Measurements from ENCODE around the gene CACTIN. TPM values are rescaled to one million over a fixed set of nuclear protein-coding genes. Genes with fewer than 3 reads are reported as not detected.

CACTIN gene
- polyA plus RNA-seq, 1 donor (not counting 4 experiments of a cell fraction or from before 2014, with no cell fraction given), result 10.8 TPM

DNA sequence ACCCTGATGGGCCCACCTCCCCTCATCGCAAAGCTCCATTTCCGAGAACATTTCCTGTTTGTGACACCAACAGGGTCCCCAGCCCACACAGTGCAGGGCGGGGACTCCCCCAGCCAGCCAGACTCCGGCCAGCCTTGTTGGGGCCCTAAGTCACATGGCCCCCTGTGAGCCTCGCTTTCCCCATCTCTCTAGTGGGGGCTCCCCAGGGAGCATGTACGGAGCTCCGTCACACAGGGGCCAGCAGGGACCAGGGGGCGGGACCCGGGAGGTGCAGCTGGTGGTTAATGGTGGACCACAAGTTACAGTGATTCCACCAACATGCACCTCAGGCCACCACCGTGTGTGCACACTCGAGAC, 21.6 kb downstream of the CACTIN start:
- Histone ChIP-seq H3K9me1 (ENCODE audit: control insufficient read depth, extremely low read depth, insufficient read depth, low read length) (no peaks in the 10 kb centered on the region), H3K27ac (ENCODE audit: control insufficient read depth, insufficient read depth, low read length) (no peak overlapping the region), H3K4me1 (ENCODE audit: control insufficient read depth, extremely low read depth, insufficient read depth, low read length) (no peaks in the 10 kb centered on the region), H3K79me2 (ENCODE audit: control insufficient read depth, insufficient read depth, low read length) (no peaks in the 10 kb centered on the region), H3K27me3 (ENCODE audit: control insufficient read depth, extremely low read depth, insufficient read depth, low read length) (peaks cover 16% of the 10 kb centered on the region), H3K4me3 (ENCODE audit: control insufficient read depth in 2 of 3, extremely low read depth in 1 of 3, insufficient read depth in 2 of 3, low read depth in 1 of 3, low read length in 3 of 3) (no peak overlapping the region), H3K9ac (ENCODE audit: control insufficient read depth, extremely low read depth, insufficient read depth, low read length) (no peak overlapping the region), H2AFZ (ENCODE audit: control insufficient read depth, low read length) (no peak overlapping the region), H3K36me3 (ENCODE audit: control insufficient read depth in 2 of 2, extremely low read depth in 1 of 2, insufficient read depth in 2 of 2, low read length in 2 of 2) (no peaks in the 10 kb centered on the region), H3K9me3 (ENCODE audit: control insufficient read depth, low read depth, low read length) (no peaks in the 10 kb centered on the region), H3K4me2 (ENCODE audit: control insufficient read depth, extremely low read depth, insufficient read depth, low read depth, low read length) (no peak overlapping the region), H4K20me1 (ENCODE audit: control insufficient read depth, extremely low read depth, insufficient read depth, low read length) (no peaks in the 10 kb centered on the region)
- dilution Hi-C loops (cut with MboI; ENCODE audit: extremely low pct_ligation_motif_present, low sequenced_read_pairs), result no loop called here
- TF ChIP-seq, protein P1, sequence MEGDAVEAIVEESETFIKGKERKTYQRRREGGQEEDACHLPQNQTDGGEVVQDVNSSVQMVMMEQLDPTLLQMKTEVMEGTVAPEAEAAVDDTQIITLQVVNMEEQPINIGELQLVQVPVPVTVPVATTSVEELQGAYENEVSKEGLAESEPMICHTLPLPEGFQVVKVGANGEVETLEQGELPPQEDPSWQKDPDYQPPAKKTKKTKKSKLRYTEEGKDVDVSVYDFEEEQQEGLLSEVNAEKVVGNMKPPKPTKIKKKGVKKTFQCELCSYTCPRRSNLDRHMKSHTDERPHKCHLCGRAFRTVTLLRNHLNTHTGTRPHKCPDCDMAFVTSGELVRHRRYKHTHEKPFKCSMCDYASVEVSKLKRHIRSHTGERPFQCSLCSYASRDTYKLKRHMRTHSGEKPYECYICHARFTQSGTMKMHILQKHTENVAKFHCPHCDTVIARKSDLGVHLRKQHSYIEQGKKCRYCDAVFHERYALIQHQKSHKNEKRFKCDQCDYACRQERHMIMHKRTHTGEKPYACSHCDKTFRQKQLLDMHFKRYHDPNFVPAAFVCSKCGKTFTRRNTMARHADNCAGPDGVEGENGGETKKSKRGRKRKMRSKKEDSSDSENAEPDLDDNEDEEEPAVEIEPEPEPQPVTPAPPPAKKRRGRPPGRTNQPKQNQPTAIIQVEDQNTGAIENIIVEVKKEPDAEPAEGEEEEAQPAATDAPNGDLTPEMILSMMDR (optimal IDR thresholded peaks at IDR 0.05 in 1 of 3, IDR thresholded peaks at IDR 0.05 in 1 of 3, conservative IDR thresholded peaks at IDR 0.05 in 1 of 3; ENCODE audit: extremely low read depth in 1 of 3, insufficient read depth in 2 of 3, low read length in 3 of 3), result no peak
- TF ChIP-seq EZH2 (IDR thresholded peaks at IDR 0.05; ENCODE audit: low read length), result no peak
- FAIRE-seq (no peak), DNase-seq (ENCODE audit: low read depth, low spot score) (no peak)

GRCh38 chr19:3604227-3604986, 22.2 kb downstream of the CACTIN start:
- no peaks in the 10 kb centered on the region for H3K79me2 ChIP-seq (ENCODE audit: control insufficient read depth, insufficient read depth, low read length)
- H3K9me3 ChIP-seq (ENCODE audit: control insufficient read depth, low read depth, low read length), result no peaks in the 10 kb centered on the region
- no peaks in the 10 kb centered on the region for H3K4me1 ChIP-seq (ENCODE audit: control insufficient read depth, extremely low read depth, insufficient read depth, low read length)
- no peak overlapping the region for H3K9ac ChIP-seq (ENCODE audit: control insufficient read depth, extremely low read depth, insufficient read depth, low read length)
- H3K36me3 ChIP-seq (ENCODE audit: control insufficient read depth in 2 of 2, extremely low read depth in 1 of 2, insufficient read depth in 2 of 2, low read length in 2 of 2), result no peaks in the 10 kb centered on the region
- FAIRE-seq, result no peak
- no peak for DNase-seq (ENCODE audit: low read depth, low spot score)
- no peak overlapping the region for H3K4me2 ChIP-seq (ENCODE audit: control insufficient read depth, extremely low read depth, insufficient read depth, low read depth, low read length)
- no peak overlapping the region for H3K4me3 ChIP-seq (ENCODE audit: control insufficient read depth in 2 of 3, extremely low read depth in 1 of 3, insufficient read depth in 2 of 3, low read depth in 1 of 3, low read length in 3 of 3)
- H4K20me1 ChIP-seq (ENCODE audit: control insufficient read depth, extremely low read depth, insufficient read depth, low read length), result no peaks in the 10 kb centered on the region
- peaks cover 16% of the 10 kb centered on the region for H3K27me3 ChIP-seq (ENCODE audit: control insufficient read depth, extremely low read depth, insufficient read depth, low read length)
- H3K27ac ChIP-seq (ENCODE audit: control insufficient read depth, insufficient read depth, low read length), result no peak overlapping the region
- dilution Hi-C loops (cut with MboI; ENCODE audit: extremely low pct_ligation_motif_present, low sequenced_read_pairs), result no loop called here
- TF ChIP-seq, protein P1 (optimal IDR thresholded peaks at IDR 0.05 in 1 of 3, IDR thresholded peaks at IDR 0.05 in 1 of 3, conservative IDR thresholded peaks at IDR 0.05 in 1 of 3; ENCODE audit: extremely low read depth in 1 of 3, insufficient read depth in 2 of 3, low read length in 3 of 3), result no peak
- no peak for TF ChIP-seq EZH2 (IDR thresholded peaks at IDR 0.05; ENCODE audit: low read length)
- H2AFZ ChIP-seq (ENCODE audit: control insufficient read depth, low read length), result no peak overlapping the region
- no peaks in the 10 kb centered on the region for H3K9me1 ChIP-seq (ENCODE audit: control insufficient read depth, extremely low read depth, insufficient read depth, low read length)
